Activated naive CD4-positive, alpha-beta T cell treated with Interleukin-2 at 50 U/mL for 16 hours (primary cell): ENCODE data around the gene RPP30.
"Not testable (repeated sequence)": the region's sequence is repeated elsewhere in the genome, so short reads cannot be mapped to it uniquely, and the experiment has no call there.

Experiments
- DNase-seq: peaks from one replicate; pipeline ENCODE4 v3.0.0-alpha.2; 2020

RPP30 gene

DNA sequence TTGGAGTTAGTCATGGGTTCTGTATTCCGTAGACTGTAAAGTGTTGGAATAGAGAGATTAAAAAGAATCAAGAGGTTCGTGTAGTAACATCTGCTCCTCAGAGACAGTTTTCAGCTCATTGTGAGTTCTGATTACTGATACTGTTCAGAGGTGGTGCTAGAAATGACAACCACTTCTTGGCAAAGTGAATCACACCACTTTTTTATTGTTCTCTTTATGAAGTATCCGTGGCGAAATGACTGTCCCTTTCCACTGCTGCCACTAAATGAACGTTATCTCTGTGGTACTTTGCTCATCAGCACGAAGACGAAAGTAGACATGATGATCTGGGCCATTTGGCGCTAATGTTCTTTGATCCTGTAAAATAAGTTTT lies 860 bp downstream of the RPP30 start:
- DNase-seq: peak; percentile 35

DNA sequence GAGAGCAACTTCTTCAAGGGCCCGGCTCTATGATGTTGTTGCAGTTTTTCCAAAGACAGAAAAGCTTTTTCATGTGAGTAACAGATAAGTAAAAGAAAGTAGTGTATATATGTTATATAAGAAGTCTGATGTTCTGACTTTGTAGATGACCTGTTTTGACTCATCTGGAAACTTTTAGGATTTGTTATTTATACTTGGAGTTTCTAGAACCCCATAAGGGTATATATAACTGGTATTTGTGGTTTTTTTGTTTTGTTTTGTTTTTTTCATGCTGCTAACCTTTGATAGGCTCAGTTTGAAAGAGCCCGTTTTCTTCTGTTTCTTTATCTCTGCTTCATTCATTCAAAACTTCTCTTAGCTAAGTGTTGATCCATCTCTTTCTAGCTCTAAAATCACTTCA lies 7.3 kb downstream of the RPP30 start:
- no peak for DNase-seq

DNA sequence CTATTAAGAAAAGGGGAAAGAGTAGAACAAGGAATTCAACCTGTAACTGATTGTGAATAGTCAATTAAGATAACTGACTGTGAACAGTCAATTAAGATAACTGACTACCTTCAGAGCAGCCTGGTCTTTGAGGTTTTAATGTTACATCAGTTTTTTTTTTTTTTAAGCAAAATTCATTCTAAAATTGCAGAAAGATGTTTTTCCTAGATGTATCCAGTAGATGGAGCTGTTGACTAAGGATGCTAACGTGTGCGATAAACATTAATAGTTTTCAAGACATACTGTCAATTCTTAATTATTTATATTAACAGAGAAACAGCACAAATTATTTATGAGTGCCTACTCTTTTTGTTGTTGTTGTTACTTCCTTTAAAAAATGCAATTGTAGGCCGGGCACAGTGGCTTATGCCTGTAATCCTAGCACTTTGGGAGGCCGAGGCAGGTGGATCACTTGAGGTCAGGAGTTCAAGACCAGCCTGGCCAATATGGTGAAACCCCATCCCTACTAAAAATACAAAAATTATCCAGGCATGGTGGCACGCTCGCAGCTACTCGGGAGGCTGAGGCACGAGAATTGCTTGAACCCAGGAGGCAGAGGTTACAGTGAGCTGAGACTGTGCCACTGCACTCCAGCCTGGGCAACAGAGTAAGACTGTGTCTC lies 8.4 kb downstream of the RPP30 start:
- not testable (repeated sequence) for DNase-seq

DNA sequence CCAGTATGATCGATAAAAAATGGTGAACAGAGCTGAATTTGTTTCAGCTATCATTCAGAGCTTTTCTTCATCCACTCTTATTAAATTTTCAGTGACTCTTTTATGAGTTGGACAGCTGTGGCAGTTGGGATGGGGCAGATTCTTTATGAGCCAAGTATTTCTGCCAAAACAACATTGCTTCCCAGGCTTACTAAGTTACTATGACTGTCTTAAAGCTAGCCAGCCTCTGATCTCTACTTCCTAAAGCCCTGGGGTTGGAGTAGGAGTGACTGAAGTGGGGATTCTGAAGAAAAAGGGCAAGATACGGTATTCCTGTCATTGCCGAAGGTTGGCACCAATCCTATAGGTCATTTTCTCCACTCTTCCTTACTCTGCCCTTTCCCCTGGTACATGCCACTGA lies 12.7 kb downstream of the RPP30 start:
- no peak for DNase-seq

DNA sequence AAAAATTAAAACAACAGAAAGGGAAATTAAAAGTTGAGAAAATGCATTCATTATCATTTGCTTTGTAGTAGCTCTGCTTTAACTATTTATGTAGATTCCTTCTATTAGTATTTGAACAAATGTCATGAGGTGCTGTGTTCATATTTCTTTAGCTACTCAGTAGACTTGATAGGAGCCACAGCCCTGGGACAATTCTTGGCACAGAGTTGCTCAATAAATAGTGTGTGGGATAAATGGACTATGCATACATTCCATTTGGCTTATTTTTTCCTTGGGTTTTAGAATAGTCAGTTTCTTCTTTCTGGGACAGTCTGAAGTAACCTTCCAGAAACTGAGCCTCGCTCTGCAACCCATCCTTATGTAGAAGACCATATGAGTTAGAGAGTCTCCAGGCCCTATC lies 13.4 kb downstream of the RPP30 start:
- DNase-seq: no peak

DNA sequence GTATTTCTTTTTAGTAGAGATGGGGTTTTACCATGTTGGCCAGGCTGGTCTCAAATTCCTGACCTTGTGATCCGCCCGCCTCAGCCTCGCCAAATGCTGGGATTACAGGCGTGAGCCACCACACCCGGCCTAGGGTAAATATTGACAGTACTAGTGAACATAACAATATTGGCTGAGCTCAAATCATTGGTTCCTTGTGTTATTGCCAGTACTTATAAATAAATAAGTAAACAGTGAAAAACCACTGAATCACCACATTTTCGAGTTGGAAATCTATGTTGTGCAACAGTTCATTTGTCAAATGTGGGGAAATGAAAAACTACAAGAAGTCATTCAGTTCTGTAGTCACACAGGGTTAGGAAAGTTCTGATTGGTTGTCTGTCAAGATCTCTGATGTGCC lies 15.8 kb downstream of the RPP30 start:
- no peak for DNase-seq

DNA sequence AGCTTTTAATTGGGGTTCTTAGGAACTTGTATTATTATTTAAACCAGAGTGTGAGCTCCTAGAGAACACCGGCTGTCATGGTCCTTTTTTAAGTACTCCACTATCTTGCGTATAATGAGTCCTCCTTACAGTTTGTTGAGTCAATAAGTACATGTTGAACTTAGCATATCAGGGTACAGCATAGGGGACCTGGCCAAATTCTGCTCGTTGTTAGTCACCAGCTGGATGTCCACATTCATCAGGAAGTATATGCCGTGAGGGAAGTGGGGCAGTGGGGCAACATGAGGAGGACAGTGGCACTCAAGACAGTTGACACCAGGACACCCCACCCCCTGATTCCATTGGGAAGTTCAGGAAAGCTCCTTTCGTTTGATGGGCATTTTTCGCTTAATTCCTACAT lies 16.6 kb downstream of the RPP30 start:
- no peak for DNase-seq

DNA sequence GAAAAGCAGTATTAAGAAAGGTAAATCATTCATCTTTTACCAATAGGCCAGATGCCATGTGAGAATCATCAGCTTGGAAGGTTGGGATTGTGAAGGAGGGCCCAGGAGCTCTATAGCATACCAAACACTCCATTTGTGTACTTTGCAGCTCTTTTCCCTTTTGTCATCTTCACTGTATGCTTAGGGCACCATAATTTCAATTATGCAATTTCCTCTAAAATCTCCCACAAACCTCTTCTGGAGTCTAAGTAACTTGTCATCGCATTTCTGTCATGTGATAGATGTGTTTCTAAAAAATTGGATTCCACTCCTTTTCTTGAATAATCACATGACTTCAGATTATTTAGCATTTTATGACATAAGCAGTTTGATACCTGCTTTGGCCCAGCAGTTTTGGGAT lies 17.9 kb downstream of the RPP30 start:
- DNase-seq: no peak

DNA sequence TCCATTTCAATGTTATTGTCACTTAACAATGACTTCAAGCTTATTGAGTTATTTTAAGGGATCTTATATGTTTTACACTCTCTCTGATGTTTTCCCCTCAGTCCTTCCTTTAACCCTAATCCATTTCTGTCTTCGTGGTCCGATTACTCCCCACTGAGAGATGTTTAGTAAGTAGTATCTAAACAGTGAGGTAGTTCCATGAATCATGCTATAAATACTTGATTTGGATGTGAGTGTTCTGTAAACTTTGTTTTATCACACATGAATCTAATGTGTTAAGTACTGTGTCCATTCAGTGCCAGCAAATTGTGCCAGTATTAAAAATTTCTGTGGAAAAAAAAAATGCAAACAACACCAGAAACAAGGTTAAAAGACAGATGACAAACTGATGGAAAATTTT lies 18.6 kb downstream of the RPP30 start:
- DNase-seq: no peak

DNA sequence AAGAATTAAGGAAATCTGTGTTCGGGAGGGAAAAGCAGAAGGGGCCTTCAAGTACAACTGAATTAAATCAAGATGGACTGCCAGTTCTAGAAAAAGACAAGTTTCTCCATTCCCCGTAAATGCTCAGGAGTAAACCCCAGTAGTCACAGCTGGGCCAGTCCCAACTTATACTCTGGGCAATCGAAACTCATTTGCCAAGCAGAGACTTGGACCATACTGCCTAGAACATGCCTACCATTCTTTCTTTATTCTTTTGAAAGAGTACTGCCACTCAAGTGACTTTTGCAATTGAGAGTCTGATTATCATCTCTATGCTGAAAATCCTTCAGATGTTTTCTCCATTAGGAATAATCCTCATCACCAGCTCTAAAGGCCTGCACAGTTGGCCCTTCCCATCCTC lies 21.4 kb downstream of the RPP30 start:
- DNase-seq: no peak

DNA sequence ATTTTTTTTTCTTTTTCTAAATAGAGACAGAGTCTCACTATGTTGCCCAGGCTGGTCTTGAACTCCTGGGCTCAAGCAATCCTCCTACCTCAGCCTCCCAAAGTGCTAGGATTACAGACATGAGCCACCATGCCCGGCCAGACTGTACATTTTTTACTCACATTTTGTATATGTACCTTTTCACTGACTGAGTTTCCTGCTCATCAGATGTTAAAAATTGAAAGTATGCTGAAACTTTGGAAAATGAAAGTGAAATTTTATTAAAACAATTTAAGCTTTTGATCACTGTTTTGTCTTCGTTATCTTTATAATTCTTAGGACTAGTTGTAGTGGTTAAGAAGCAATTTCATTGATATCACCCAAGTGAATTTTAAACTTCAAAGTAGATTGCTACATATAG lies 25.1 kb downstream of the RPP30 start:
- not testable (repeated sequence) for DNase-seq

DNA sequence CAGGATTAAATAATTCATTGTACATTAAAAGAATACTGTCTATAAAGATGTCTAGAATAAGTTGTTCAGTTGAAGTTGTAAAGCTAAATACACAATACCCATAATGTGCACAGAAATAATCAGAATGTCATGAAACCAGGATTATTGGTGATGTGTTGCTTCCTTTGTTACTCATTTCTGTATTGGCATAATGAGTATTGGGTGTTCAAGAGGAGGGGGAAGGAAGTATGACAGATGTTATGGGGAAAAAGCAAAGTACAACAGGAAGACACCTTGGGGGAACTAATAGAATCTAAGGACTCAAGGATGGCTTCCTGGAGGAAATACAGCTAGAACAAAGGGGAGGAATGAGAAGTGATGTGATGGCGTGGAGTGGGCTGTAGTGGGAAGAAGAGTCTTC lies 34.2 kb downstream of the RPP30 start:
- no peak for DNase-seq

DNA sequence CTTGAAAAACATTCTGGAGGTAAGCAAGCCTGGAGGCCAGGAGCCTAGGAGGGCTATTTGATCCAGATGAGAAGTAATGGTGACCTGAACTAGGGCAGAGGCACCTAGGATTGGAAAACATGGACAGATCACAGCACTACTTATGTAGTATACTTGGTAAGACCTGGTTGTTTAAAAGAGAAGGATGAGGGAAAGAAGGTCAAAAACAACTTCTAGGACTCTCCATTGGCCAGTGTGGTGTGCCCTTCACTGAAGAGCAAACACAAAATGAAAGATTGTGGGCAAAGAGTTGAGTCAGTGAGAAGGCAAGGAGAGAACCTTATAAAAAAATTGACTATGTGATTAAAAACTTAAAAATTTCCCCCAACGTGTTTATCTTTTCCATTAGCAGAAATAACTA lies 34.8 kb downstream of the RPP30 start:
- no peak for DNase-seq

DNA sequence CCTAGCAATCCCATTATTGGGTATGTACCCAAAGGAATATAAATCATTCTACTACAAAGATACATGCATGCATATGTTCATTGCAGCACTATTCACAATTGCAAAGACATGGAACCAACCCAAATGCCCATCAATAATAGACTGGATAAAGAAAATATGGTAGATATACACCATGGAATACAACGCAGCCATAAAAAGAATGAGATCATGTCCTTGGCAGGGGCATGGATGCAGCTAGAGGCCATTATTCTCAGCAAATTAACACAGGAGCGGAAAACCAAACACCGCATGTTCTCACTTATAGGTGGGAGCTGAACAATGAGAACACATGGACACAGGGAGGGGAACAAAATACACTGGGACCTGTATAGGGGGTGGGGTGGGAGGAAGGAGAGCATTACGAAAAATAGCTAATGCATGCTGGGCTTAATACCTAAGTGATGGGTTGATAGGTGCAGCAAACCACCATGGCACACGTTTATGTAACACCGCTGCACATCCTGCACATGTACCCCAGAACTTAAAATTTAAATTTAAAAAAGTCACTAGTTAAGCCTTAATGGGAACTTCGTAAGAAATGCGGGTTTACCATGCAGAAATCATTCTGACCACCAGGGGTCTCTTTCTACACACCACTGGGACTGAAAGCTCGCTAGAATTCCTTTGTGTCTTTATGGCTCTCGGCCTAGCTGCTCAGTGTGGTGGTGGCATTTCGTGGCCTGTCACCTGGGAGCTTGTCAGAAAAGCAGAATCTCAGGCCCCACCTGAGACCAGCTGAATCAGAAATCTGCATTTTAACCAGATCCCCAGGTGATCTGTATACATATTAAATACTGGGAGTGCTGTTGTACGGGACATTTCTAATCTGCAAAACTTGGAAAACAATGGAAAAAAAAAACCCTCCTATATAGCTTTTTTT lies 39.6 kb downstream of the RPP30 start:
- peak; percentile 30 for DNase-seq

DNA sequence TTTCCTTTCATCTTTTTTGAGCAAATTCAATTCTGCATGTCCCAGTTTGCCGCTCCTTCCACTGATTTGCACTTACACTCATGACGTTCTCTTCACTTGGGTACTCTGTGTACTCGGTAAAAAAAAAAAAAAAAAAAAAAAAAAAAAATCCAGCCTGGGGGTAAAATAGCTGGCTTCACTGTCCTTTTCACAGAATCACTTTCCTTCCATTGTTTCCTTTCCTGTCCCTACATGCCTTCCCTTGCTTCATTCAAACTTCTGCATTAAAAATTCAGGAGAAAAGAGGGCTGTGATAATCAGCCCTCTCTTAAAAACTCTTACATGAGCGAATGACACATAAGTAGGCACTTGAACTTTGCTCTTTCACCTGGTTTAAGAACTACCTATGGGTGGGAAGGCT lies 40.4 kb downstream of the RPP30 start:
- DNase-seq: no peak

DNA sequence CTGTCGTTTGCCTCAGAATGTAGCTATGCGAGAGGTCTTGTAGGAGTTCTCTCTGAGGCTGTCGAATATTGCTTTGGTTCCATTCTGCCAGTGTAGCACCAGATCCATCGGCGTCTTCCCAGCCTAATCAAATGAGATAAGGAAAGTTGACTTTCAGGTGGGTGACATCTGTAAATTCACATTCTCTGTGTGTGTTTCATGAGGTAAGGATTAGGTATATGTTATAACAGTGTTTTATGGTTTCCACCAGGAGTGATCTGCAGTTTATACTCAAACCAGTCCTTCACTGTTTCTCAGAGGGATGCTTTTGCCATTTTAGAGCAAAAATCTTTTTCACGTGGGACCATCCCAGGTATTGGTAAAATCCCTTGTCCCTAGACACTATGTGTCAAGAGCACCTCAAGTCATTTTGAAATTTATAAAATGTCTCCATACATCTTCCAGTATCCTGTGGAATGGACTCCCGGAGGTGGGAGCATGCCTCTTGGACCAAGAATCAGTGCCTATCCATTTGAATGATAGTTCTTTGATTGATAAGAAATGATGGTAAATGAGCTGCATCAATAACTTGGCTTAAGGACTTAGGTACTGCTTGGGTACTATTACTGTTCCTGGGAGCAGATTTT lies 41.2 kb downstream of the RPP30 start:
- DNase-seq: no peak

DNA sequence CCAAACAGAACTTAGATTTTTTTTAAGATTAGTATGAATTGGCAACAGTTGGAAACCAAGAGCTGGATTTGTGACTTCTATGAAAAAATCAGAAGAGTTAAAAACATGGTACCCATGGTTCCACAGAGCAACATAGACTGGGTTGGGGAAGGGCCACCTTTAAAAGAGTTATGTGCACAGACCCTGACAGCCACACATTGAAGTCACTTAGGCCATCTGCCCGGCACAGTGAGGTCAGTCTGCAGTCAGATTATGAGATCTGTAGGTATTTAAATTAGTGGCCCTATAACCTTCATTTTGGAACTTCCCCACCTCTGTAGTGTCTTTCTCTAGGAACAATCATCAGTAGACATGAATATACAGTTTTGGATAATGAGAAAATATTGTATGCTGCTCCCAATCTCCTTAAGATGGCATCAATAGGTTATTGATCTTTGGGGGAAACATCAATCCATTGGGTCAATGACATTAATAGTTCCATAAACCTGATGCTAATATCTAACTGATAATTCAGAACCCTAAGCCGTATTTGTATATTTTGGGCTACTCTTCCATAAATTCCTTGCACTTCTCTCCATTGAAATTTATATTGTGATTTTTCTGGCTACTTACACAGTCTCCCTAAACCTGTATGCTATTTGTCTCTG lies 42.1 kb downstream of the RPP30 start:
- no peak for DNase-seq

DNA sequence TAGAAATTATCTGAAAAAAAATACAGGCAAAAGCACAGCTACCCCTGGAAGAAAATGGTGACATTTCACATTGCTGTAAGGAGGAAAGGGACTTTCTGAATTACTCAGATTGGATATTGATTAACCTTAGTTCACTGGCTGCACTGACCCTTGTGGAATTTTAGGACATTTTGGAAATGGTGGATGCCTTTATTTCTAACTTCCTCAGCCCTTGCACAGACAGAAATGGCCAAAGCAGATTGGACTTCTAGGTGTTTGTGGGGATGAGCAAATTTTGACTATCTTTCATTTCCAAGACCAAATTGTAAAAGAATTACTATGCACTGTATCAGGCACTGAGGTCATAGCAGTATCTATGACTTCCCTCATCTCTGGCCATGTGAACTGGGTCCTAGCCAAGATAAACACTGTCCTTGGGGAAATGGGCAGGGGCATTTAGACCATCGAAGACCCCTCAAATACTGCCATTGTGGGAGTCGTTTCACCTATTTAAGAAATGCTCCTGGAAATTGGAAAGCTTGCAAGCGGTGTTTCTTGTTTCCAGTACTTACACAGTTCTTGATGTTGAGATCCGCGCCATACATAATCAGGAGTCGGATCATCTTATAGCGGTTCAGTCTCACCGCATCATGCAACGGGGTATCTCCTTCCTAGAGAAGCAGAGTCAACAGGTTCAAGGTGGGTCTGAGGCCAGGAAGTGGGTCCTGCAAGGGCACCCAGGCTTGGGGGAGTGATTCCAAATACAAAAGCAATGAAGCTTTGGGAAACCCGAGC lies 43.4 kb downstream of the RPP30 start:
- DNase-seq: no peak

DNA sequence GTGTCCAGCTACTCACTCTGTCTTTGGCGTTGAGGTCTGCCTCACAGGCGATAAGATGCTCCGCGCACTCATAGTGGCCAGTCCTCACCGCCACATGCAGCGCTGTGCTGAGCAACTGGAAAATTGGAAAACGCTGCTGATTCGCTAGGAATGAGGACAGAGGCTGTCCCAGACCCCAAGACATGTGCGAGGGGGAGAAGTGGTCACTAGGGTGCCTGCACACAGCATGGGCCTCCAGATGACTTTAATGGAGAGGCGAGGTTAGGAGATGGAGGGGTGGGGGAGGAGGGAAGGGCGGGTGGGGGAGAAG lies 43.9 kb downstream of the RPP30 start:
- DNase-seq: no peak

DNA sequence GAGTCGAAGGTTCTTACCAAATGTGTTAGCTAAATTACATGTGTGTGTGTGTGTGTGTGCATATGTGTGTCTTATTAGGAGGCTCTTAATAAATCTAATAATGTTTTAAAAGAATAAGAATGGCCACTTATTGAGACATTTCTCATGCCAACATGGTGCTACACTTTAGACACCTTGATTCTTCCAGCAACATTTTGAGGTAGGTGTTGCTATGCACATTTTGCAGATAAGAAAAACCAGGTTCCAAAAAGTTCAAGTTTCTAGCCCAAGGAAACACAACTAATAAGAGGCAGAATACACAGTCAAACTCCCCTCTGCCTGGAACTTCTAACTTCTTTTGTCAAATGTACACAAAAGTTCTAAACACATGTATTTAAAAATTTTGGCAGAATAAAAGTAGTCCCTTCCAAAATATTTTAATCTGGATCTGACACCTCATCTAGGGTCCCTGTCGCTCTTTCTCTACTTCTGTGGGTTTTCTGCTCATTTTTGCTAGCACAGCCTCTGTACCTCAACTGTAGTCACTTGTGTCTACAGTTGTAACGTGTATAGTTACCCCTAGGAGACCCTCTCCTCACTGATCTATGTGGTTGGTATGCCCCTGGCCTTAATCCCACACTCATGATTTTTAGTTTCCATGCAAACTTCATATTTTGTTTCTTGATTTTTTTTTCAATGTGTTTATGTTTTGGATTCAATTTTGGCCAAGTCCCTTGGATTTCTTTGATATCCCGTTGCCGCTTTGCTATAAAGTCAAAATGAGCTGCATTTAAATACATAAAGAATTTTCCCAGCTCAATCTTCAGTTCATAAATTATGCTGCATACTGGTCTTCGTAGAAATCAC lies 44.8 kb downstream of the RPP30 start:
- no peak for DNase-seq

DNA sequence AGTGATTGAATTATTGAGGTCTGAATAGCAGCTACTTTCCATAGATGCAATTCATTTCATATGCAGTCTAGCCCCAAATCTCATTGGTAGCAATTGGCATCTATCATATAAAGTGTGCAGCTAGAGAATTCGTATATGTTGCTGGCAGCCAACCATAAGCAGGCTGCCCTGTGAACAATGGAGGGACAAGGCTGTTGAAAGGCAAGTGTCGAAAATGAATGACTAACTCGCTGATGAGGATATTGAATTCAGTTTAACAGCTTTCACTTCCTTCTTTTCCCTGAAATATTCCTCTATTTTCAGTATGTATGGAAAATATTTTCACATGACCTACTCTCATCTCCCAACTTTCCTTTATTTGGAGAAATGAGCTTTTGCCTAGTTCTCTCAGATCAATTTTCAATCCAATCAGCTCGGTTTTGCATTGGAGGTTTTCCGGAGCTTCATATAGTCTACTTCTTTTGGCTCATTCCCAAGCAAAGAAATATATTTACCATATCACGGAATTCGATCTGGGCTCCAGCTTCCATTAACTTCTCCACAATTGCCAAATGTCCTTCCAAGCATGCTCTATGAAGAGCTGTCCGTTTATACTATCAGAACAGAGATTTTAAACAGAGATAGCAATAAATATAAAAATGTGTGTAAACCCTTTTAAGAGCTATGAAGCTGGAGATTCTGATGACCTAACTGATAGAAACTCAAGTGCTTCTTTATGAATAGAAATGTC lies 45.6 kb downstream of the RPP30 start:
- DNase-seq: no peak
